Chondrocyte (in vitro differentiated cells): ENCODE data around the gene RAB17. TPM values are rescaled to one million over a fixed set of nuclear protein-coding genes. Genes with fewer than 3 reads are reported as not detected.
A peak's percentile ranks its signal among the peaks of the same experiment; 100 is the strongest.

Experiments
- DNase-seq: peaks from one replicate; pipeline ENCODE4 v3.0.0; 2021; ENCODE audit warnings: mixed read lengths, low spot score
- H3K27ac Mint-ChIP-seq: one replicate; pipeline ENCODE4 v1.8.0; 2021; ENCODE audit warnings: mild to moderate bottlenecking, moderate library complexity, mixed read lengths; ENCODE audit not compliant: unreplicated experiment
- H3K27me3 Mint-ChIP-seq: 2 replicates; pipeline ENCODE4 v1.8.0; 2021; ENCODE audit warnings: low read depth, mixed read lengths
- H3K36me3 Mint-ChIP-seq: 2 replicates; pipeline ENCODE4 v1.8.0; 2021; ENCODE audit warnings: low read depth, mixed read lengths
- H3K4me1 Mint-ChIP-seq: 2 replicates; pipeline ENCODE4 v1.8.0; 2021; ENCODE audit warnings: low read depth, mild to moderate bottlenecking, mixed read lengths
- H3K4me3 Mint-ChIP-seq: one replicate; pipeline ENCODE4 v1.8.0; 2021; ENCODE audit warnings: mild to moderate bottlenecking, moderate library complexity, mixed read lengths; ENCODE audit not compliant: unreplicated experiment
- H3K9me3 Mint-ChIP-seq: 2 replicates; pipeline ENCODE4 v1.8.0; 2021; ENCODE audit warnings: low read depth, mixed read lengths
- total RNA-seq: library from RNA; stranded (reverse); gene quantifications from 3 replicates; pipeline ENCODE4 v1.2.1, GENCODE V29; 2021
- TF ChIP-seq, protein P1 (sequence below): fragments of 200-600 bp; sonication (generic); IDR thresholded peaks from 2 replicates; pipeline ENCODE4 v1.5.0; 2021; ENCODE audit warnings: antibody characterized with exemption, mild to moderate bottlenecking, moderate library complexity

Gene RAB17
- total RNA-seq, 1 donor from 2014 or later: 0.25 TPM

DNA sequence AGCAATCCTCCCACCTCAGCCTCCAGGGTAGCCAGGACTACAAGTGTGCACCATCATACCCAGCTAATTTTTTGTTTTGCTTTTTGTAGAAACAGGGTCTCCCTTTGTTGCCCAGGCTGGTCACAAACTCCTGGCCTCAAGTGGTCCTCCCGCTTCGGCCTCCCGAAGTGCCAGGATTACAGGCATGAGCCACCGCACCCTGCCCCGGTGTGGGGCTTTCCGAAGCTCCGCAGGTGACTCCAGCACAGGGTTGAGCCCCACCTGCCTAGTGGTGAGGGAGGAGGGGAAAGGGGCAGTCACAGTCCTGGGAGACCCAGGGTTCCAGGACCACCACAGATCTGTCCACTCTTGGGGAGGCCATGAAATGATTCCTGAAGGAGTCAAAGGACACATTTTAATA lies 19.0 kb downstream of the RAB17 start:
- peak; percentile 58 for DNase-seq
- Mint-ChIP-seq H3K27ac (peak overlapping the region; percentile 54), H3K4me3 (no peak overlapping the region), H3K9me3 (peaks cover 3% of the 10 kb centered on the region), H3K27me3 (peaks cover 2% of the 10 kb centered on the region), H3K4me1 (peaks cover 12% of the 10 kb centered on the region), H3K36me3 (no peaks in the 10 kb centered on the region)
- TF ChIP-seq, protein P1, sequence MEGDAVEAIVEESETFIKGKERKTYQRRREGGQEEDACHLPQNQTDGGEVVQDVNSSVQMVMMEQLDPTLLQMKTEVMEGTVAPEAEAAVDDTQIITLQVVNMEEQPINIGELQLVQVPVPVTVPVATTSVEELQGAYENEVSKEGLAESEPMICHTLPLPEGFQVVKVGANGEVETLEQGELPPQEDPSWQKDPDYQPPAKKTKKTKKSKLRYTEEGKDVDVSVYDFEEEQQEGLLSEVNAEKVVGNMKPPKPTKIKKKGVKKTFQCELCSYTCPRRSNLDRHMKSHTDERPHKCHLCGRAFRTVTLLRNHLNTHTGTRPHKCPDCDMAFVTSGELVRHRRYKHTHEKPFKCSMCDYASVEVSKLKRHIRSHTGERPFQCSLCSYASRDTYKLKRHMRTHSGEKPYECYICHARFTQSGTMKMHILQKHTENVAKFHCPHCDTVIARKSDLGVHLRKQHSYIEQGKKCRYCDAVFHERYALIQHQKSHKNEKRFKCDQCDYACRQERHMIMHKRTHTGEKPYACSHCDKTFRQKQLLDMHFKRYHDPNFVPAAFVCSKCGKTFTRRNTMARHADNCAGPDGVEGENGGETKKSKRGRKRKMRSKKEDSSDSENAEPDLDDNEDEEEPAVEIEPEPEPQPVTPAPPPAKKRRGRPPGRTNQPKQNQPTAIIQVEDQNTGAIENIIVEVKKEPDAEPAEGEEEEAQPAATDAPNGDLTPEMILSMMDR: no peak

DNA sequence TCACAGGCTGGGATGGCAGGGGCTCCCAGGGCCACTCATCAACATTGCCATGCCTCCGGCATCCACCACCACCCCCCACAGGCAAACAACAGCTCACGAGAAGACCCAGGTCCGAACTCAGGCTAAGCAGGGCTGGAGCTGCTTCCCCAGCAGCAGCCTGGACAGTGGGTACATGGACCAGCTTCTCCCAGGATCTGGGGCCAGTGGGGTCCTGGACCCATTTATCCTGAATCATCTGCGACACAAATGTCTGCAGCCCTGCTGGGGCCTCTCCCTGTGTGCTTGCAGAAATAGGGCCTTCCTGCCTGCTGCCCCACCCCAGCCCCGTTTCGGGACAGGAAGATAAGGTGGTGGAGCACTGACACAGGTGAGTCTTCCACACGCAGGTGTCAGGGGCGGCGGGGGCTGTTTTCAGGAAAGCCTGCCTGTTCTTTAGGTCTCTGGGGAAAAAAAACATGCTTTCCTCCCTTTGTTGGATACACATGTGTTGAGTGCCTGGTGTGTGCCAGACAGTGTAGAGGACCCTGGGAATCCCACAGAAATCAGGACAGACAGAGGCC lies 19.7 kb downstream of the RAB17 start:
- Mint-ChIP-seq H3K27me3 (peaks cover 2% of the 10 kb centered on the region), H3K4me3 (no peak overlapping the region), H3K27ac (no peak overlapping the region), H3K36me3 (no peaks in the 10 kb centered on the region), H3K9me3 (peaks cover 3% of the 10 kb centered on the region), H3K4me1 (peaks cover 12% of the 10 kb centered on the region)
- peak; percentile 57 for DNase-seq
- TF ChIP-seq, protein P1: no peak

DNA sequence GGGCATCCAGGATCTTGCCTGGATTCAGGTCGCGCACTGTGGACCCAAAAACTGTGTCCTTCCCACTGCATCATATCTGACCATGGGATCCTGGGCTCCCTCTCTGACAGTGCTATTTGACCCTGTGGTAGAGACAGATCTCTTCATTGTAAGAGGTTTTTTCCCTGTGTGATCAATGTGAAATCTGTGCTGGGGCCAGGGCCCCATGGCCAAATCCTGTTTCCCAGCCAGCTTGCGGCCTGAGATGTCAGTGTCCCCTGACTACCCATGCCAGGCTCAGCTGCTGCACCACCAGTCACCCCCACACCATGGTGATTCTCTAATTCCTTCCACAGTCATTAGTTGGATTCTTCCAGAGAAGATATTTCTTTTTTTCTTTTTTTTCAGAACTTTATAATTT lies 20.6 kb downstream of the RAB17 start:
- H3K27ac Mint-ChIP-seq: no peak overlapping the region
- no peak for DNase-seq
- H3K27me3 Mint-ChIP-seq: peaks cover 2% of the 10 kb centered on the region
- TF ChIP-seq, protein P1: no peak
- H3K9me3 Mint-ChIP-seq: peaks cover 3% of the 10 kb centered on the region
- H3K4me3 Mint-ChIP-seq: no peak overlapping the region
- peaks cover 12% of the 10 kb centered on the region for H3K4me1 Mint-ChIP-seq
- no peaks in the 10 kb centered on the region for H3K36me3 Mint-ChIP-seq

DNA sequence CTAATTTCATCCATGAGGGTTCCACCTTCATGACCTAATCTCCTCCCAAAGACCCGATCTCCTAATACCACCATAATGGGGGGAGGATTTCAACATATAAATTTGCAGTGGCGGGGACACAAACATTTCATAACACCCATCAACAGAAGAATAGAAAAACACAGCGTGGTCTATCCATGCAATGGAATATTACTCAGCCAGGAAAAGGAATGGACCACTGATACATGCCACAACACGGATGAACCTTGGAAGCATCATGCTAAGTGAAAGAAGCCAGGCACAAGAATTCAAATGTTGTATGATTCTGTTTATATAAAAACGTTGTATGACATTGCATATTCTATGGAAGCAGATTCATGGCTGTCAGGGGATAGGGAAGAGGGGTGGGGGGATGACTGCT lies 21.5 kb downstream of the RAB17 start:
- H3K9me3 Mint-ChIP-seq: peaks cover 3% of the 10 kb centered on the region
- peaks cover 12% of the 10 kb centered on the region for H3K4me1 Mint-ChIP-seq
- TF ChIP-seq, protein P1: no peak
- no peaks in the 10 kb centered on the region for H3K36me3 Mint-ChIP-seq
- H3K27me3 Mint-ChIP-seq: peaks cover 3% of the 10 kb centered on the region
- no peak overlapping the region for H3K4me3 Mint-ChIP-seq
- DNase-seq: no peak
- no peak overlapping the region for H3K27ac Mint-ChIP-seq

DNA sequence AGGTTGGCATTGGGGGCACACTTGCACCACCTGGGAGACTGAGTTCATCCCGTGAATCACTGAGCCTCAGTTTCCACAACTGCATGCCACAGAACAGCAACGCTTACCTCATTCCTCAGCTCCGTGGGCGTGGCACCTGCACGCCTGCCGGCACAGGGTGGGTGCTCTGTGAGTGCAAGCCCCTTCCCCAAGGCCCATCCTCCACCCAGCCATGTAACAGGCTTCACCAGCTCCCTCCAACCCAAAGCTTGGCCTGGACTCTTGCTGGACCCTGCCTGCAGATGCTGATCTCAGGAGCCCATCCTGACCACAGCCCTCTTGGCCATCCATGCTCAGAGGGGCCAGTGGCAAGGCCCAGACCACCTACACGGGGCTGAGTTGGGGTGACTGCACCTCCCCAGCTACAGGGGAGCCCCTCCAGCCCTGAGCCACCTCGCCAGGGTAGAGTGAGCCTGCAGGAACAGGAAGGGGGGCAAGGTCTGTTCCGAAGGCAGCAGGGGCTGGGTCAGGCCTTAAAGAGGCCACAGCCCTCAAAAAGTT lies 22.3 kb downstream of the RAB17 start:
- no peaks in the 10 kb centered on the region for H3K36me3 Mint-ChIP-seq
- H3K4me1 Mint-ChIP-seq: peaks cover 12% of the 10 kb centered on the region
- TF ChIP-seq, protein P1: no peak
- H3K9me3 Mint-ChIP-seq: peaks cover 3% of the 10 kb centered on the region
- H3K27me3 Mint-ChIP-seq: peaks cover 8% of the 10 kb centered on the region
- no peak overlapping the region for H3K4me3 Mint-ChIP-seq
- H3K27ac Mint-ChIP-seq: no peak overlapping the region
- peak; percentile 73 for DNase-seq
